A549 (cell line): ENCODE measurements around the gene TEX101. TPM values are rescaled to one million over a fixed set of nuclear protein-coding genes. Genes with fewer than 3 reads are reported as not detected.
"Not testable (repeated sequence)": the region's sequence is repeated elsewhere in the genome, so short reads cannot be mapped to it uniquely, and the experiment has no call there.

Source experiments
- ATAC-seq, 2 experiments: fragments of 200-7000 bp in 1 of 2; fragments of >200 bp in 1 of 2; cut with Nextera tagmentation in 1 of 2; cut with Tn5 transposase in 1 of 2; 3 replicates each; pipeline versions ENCODE4 v1.8.0 to v1.9.1; 2018 to 2020; ENCODE audit warnings: mild to moderate bottlenecking in 1 of 2, moderate library complexity in 1 of 2
- CTCF ChIA-PET: fragments of 300-600 bp; sonication (Branson Sonifier 250); formaldehyde crosslinking; extraction: SDS; loops from one replicate; lab custom pipeline; 2021; ENCODE audit warnings: antibody characterized with exemption, inconsistent platforms; lab: Yijun Ruan, JAX
- POLR2A ChIA-PET: fragments of 350-600 bp; formaldehyde crosslinking; extraction: SDS; loops from one replicate; lab custom pipeline; 2021; ENCODE audit warnings: antibody characterized with exemption, inconsistent platforms; lab: Yijun Ruan, JAX
- DNase-seq, 2 experiments: peaks; one replicate each; pipeline versions ENCODE4 v3.0.0 to v3.0.0-alpha.2; 2011 to 2016; ENCODE audit warnings: low read depth in 1 of 2, low spot score in 1 of 2
- FAIRE-seq: peaks from 2 replicates; lab custom pipeline; 2011; peaks lifted over from hg19 to GRCh38; lab: Jason Lieb, UNC
- H3K27ac ChIP-seq, 2 experiments: fragments of >200 bp; sonication (Bioruptor Twin); formaldehyde crosslinking; 3 replicates each; pipeline ENCODE4 v1.5.1; 2016 to 2017
- H3K4me1 ChIP-seq: fragments of >200 bp; sonication (Bioruptor Twin); formaldehyde crosslinking; 3 replicates; pipeline ENCODE4 v1.6.1; 2016
- H3K4me2 ChIP-seq: fragments of >200 bp; sonication (Bioruptor Twin); formaldehyde crosslinking; 3 replicates; pipeline ENCODE4 v1.6.1; 2016
- H3K4me3 ChIP-seq: fragments of >200 bp; sonication (Bioruptor Twin); formaldehyde crosslinking; 3 replicates; pipeline ENCODE4 v1.5.1; 2016
- H3K9me3 ChIP-seq: fragments of >200 bp; sonication (Bioruptor Twin); formaldehyde crosslinking; 3 replicates; pipeline ENCODE4 v1.6.1; 2016
- BCL3 ChIP-seq: fragments of >200 bp; sonication (Bioruptor Twin); formaldehyde crosslinking; IDR thresholded peaks from 3 replicates; pipeline ENCODE4 v1.6.1; 2016
- CBX2 ChIP-seq: fragments of 200-600 bp; sonication (generic); IDR thresholded peaks from 2 replicates; pipeline ENCODE4 v1.6.1; 2016; ENCODE audit warnings: low read depth, mild to moderate bottlenecking, borderline replicate concordance
- CBX8 ChIP-seq: fragments of 200-600 bp; sonication (generic); IDR thresholded peaks from 2 replicates; pipeline ENCODE4 v1.6.1; 2016
- CHD4 ChIP-seq: fragments of 200-600 bp; sonication (generic); IDR thresholded peaks from 2 replicates; pipeline ENCODE4 v1.6.1; 2016; ENCODE audit warnings: antibody characterized with exemption, mild to moderate bottlenecking, borderline replicate concordance
- EHF ChIP-seq: fragments of 250-450 bp; sonication (Bioruptor Pico); IDR thresholded peaks from 2 replicates; pipeline ENCODE4 v1.5.0; 2020; ENCODE audit warnings: mild to moderate bottlenecking
- ESRRA ChIP-seq: fragments of 150-350 bp; IDR thresholded peaks from 2 replicates; pipeline ENCODE4 v1.6.1; 2014; ENCODE audit warnings: mild to moderate bottlenecking, low read length, borderline replicate concordance
- FOXS1 ChIP-seq: fragments of 250-450 bp; sonication (Bioruptor Pico); IDR thresholded peaks from 2 replicates; pipeline ENCODE4 v1.5.0; 2020; ENCODE audit warnings: mild to moderate bottlenecking, moderate library complexity
- GATA3 ChIP-seq: IDR thresholded peaks from 2 replicates; pipeline ENCODE4 v1.6.1; 2012; ENCODE audit warnings: borderline replicate concordance
- HEYL ChIP-seq: fragments of 250-450 bp; sonication (Bioruptor Pico); IDR thresholded peaks from 2 replicates; pipeline ENCODE4 v1.8.0; 2021; ENCODE audit warnings: mild to moderate bottlenecking, moderate library complexity
- HOXA7 ChIP-seq: fragments of 250-450 bp; sonication (Bioruptor Pico); IDR thresholded peaks from 2 replicates; pipeline ENCODE4 v1.5.0; 2020; ENCODE audit warnings: mild to moderate bottlenecking, moderate library complexity
- HOXB5 ChIP-seq: fragments of 250-450 bp; sonication (Bioruptor Pico); IDR thresholded peaks from 2 replicates; pipeline ENCODE4 v1.5.0; 2020; ENCODE audit warnings: mild to moderate bottlenecking, moderate library complexity
- JUNB ChIP-seq: fragments of >200 bp; sonication (Bioruptor Twin); formaldehyde crosslinking; IDR thresholded peaks from 2 replicates; pipeline ENCODE4 v1.6.1; 2016
- KDM1A ChIP-seq: fragments of 200-600 bp; sonication (generic); IDR thresholded peaks from 2 replicates; pipeline ENCODE4 v1.6.1; 2016; ENCODE audit warnings: low read depth, mild to moderate bottlenecking
- MAFK ChIP-seq: fragments of 450-650 bp; IDR thresholded peaks from 2 replicates; pipeline ENCODE4 v1.6.1; 2014; ENCODE audit not compliant: partially characterized antibody
- MAX ChIP-seq: IDR thresholded peaks from 2 replicates; pipeline ENCODE4 v1.6.1; 2012
- NFE2L2 ChIP-seq: fragments of 150-350 bp; conservative IDR thresholded peaks from 2 replicates; pipeline ENCODE4 v1.6.1; 2014; ENCODE audit warnings: low read length
- NPAS2 ChIP-seq: fragments of 250-450 bp; sonication (Bioruptor Pico); IDR thresholded peaks from 2 replicates; pipeline ENCODE4 v1.8.0; 2022; ENCODE audit warnings: mild to moderate bottlenecking, moderate library complexity, borderline replicate concordance
- NR3C1 ChIP-seq: fragments of >200 bp; sonication (Bioruptor Twin); formaldehyde crosslinking; IDR thresholded peaks from 3 replicates; pipeline ENCODE4 v1.6.1; 2017
- PHF8 ChIP-seq: fragments of 200-600 bp; sonication (generic); IDR thresholded peaks from 2 replicates; pipeline ENCODE4 v1.6.1; 2016; ENCODE audit warnings: low read depth, mild to moderate bottlenecking, antibody characterized with exemption, moderate library complexity, borderline replicate concordance
- POLR2A ChIP-seq: IDR thresholded peaks from 2 replicates; pipeline ENCODE4 v1.6.1; 2012; ENCODE audit warnings: mild to moderate bottlenecking, low read length
- RAD21 ChIP-seq, 2 experiments: fragments of >200 bp in 1 of 2; sonication (Bioruptor Twin) in 1 of 2; formaldehyde crosslinking in 1 of 2; IDR thresholded peaks in 1 of 2; conservative IDR thresholded peaks in 1 of 2; 2 replicates in 1 of 2; 3 replicates in 1 of 2; pipeline ENCODE4 v1.6.1; 2012 to 2018; ENCODE audit warnings: inconsistent platforms in 1 of 2
- RFX5 ChIP-seq: fragments of 450-650 bp; IDR thresholded peaks from 2 replicates; pipeline ENCODE4 v1.7.1; 2014; ENCODE audit warnings: antibody characterized with exemption, mild to moderate bottlenecking, moderate library complexity
- TFCP2L1 ChIP-seq: fragments of 250-450 bp; sonication (Bioruptor Pico); IDR thresholded peaks from 2 replicates; pipeline ENCODE4 v1.5.0; 2021; ENCODE audit warnings: mild to moderate bottlenecking
- ZFP36 ChIP-seq: fragments of 450-650 bp; IDR thresholded peaks from 2 replicates; pipeline ENCODE4 v1.6.1; 2014; ENCODE audit warnings: borderline replicate concordance; ENCODE audit not compliant: partially characterized antibody
- ZNF302 ChIP-seq: fragments of 250-450 bp; sonication (Bioruptor Pico); IDR thresholded peaks from 2 replicates; pipeline ENCODE4 v1.9.0; 2021; ENCODE audit warnings: inconsistent platforms, mild to moderate bottlenecking, moderate library complexity
- ZSCAN20 ChIP-seq: fragments of 250-450 bp; sonication (Bioruptor Pico); IDR thresholded peaks from 2 replicates; pipeline ENCODE4 v1.8.0; 2022; ENCODE audit warnings: mild to moderate bottlenecking, moderate library complexity
- WGBS: methylation state at CpG from one replicate; pipeline ENCODE4 v1.1.6; 2017; ENCODE audit errors: missing lambda C conversion rate; 5-methylcytosine and 5-hydroxymethylcytosine counted together
- polyA plus RNA-seq, 4 experiments: library from polyadenylated mRNA; depleted of rRNA in 3 of 4; stranded (reverse); fragments of >200 nt; fragmentation: RNase III in 1 of 4; extraction: RNeasy Plus Mini Kit Qiagen cat#74134 plus additional on column Dnase treatment in 1 of 4; gene quantifications; 2 replicates in 3 of 4; 3 replicates in 1 of 4; pipeline ENCODE4 v1.2.3, GENCODE V29; 2011 to 2017

TEX101 gene
- polyA plus RNA-seq, 2 of the 4 experiments (the other 2 are of a cell fraction): not detected

- ChIA-PET CTCF (interaction anchor here (1.1 to 9.9 kb wide), 9 partner anchors 9 to 94 kb away, joined by 3 to 105 read pairs (median 11); no protein-coding TSS in a partner anchor), POLR2A (interaction anchor here (0.7 kb wide), 2 partner anchors 9 to 435 kb away, joined by 7 to 10 read pairs; no protein-coding TSS in a partner anchor)
- no peaks in the 10 kb centered on the region for H3K9me3 ChIP-seq
- FAIRE-seq (no peak), ATAC-seq (no peak), DNase-seq (no peak)
- H3K4me3 ChIP-seq: no peak overlapping the region
- H3K4me2 ChIP-seq: no peak overlapping the region
- TF ChIP-seq BCL3 (no peak), MAFK (no peak), FOXS1 (CRISPR knock-in tag) (no peak), MAX (no peak), NR3C1 (no peak), EHF (no peak), HOXA7 (no peak), PHF8 (no peak), CHD4 (no peak), GATA3 (no peak), CBX8 (no peak), TFCP2L1 (CRISPR knock-in tag) (no peak), CBX2 (no peak)
- H3K27ac ChIP-seq: no peak overlapping the region
- H3K4me1 ChIP-seq: peaks cover 10% of the 10 kb centered on the region
- WGBS: 77% methylated on average over 6 of the region's 6 CpGs
Measured at GRCh38 chr19:43433689-43434088, 19.0 kb downstream of the TEX101 start.

- POLR2A ChIA-PET: no interaction called here
- Histone ChIP-seq H3K9me3 (peaks cover 6% of the 10 kb centered on the region; the same call in 2 of the 3 replicates), H3K4me1 (peaks cover 21% of the 10 kb centered on the region), H3K27ac (no peak overlapping the region)
- ATAC-seq (no peak), DNase-seq (no peak)
- no peak for TF ChIP-seq HOXB5
- no peak for TF ChIP-seq MAFK
- TF ChIP-seq ZSCAN20 (CRISPR knock-in tag): no peak
- no peak for TF ChIP-seq HEYL (CRISPR knock-in tag)
- TF ChIP-seq JUNB: no peak
- TF ChIP-seq NPAS2: no peak
- TF ChIP-seq ZNF302 (CRISPR knock-in tag): no peak
- no peak for TF ChIP-seq FOXS1 (CRISPR knock-in tag)
- TF ChIP-seq BCL3: no peak
- TF ChIP-seq ESRRA: no peak
- no peak for TF ChIP-seq NFE2L2
- no peak for TF ChIP-seq RAD21 (conservative IDR thresholded peaks at IDR 0.05 in 1 of 2, IDR thresholded peaks at IDR 0.05 in 1 of 2)
- TF ChIP-seq ZFP36: no peak
- TF ChIP-seq POLR2A: no peak
- TF ChIP-seq KDM1A: no peak
- TF ChIP-seq RFX5: no peak
- TF ChIP-seq, all 56 proteins: peak for 0
- no peak for FAIRE-seq
- Histone ChIP-seq H3K4me3 (no peak overlapping the region), H3K4me2 (no peak overlapping the region)
- CTCF ChIA-PET: interaction anchor here (2.3 to 15.9 kb wide), 3 partner anchors 12 to 85 kb away, joined by 7 to 462 read pairs (median 105); no protein-coding TSS in a partner anchor
- WGBS: 68% methylated on average over 3 of the region's 3 CpGs
Measured at GRCh38 chr19:43435775-43436174, 21.1 kb downstream of the TEX101 start.

GRCh38 chr19:43437284-43437683 lies 22.6 kb downstream of the TEX101 start:
- FAIRE-seq, DNase-seq, POLR2A ChIA-PET, H3K4me2 ChIP-seq, H3K9me3 ChIP-seq, ATAC-seq, H3K27ac ChIP-seq, H3K4me3 ChIP-seq: not testable (repeated sequence)
- CTCF ChIA-PET: interaction anchor here (2.0 to 15.9 kb wide), 4 partner anchors 10 to 83 kb away, joined by 7 to 462 read pairs (median 56); no protein-coding TSS in a partner anchor
- WGBS: 97% methylated on average over 11 of the region's 11 CpGs
- peaks cover 21% of the 10 kb centered on the region for H3K4me1 ChIP-seq
